ENCODE results near the gene RNFT2. TPM values are rescaled to one million over a fixed set of nuclear protein-coding genes. Genes with fewer than 3 reads are reported as not detected.

Gene RNFT2
- total RNA-seq, 1 experiment from 2014 or later: 29.5 TPM

- H2AFZ ChIP-seq (ENCODE audit: low read length): no peak overlapping the region
- Mint-ChIP-seq H3K4me3 (no peak overlapping the region), H3K27me3 (ENCODE audit: low read depth) (0 out of 2 replicates have a peak, but pooled peaks cover 2% of the 10 kb centered on the region), H3K9me3 (no peaks in the 10 kb centered on the region; a peak in 1 of 5 replicates), H3K27ac (peak overlapping the region in 1 of 3 experiments; percentile 52; a peak in 1 of 7 replicates), H3K4me1 (no peaks in the 10 kb centered on the region), H3K36me3 (ENCODE audit: insufficient read depth in 1 of 3, low read depth in 3 of 3) (peaks cover 0 to 18% (median 12%) of the 10 kb centered on the region in 3 experiments; a peak in 5 of 7 replicates)
- H3K56ac ChIP-seq (ENCODE audit: insufficient read length, low read depth, low read length): no peak overlapping the region
- H3K9me3 ChIP-seq (ENCODE audit: control insufficient read depth, low read depth, low read length): no peaks in the 10 kb centered on the region
- H2BK20ac ChIP-seq (ENCODE audit: low read depth, low read length, poor library complexity, severe bottlenecking): no peak overlapping the region
- H3K4me2 ChIP-seq (ENCODE audit: insufficient read depth, insufficient read length, low read length): no peak overlapping the region
- no peak overlapping the region for H2AK5ac ChIP-seq (ENCODE audit: insufficient read length, low read length)
- TF ChIP-seq CTCF (conservative IDR thresholded peaks at IDR 0.05): no peak
- no peak overlapping the region for H4K8ac ChIP-seq (replicated peaks; ENCODE audit: insufficient read length, low read depth, low read length)
- H3K9ac ChIP-seq (ENCODE audit: extremely low read depth, insufficient read length, low read length): no peak overlapping the region
- H3K14ac ChIP-seq (ENCODE audit: insufficient read depth, low read length): no peak overlapping the region
- no peak overlapping the region for H2BK5ac ChIP-seq (ENCODE audit: insufficient read length, low read length)
- H3K79me2 ChIP-seq (ENCODE audit: insufficient read depth, low read length): no peaks in the 10 kb centered on the region
- H4K91ac ChIP-seq (ENCODE audit: insufficient read length, low read depth, low read length): no peak overlapping the region
- H3K27ac ChIP-seq (ENCODE audit: insufficient read length, low read depth, low read length): no peak overlapping the region
- no peak overlapping the region for H3K23ac ChIP-seq (ENCODE audit: insufficient read length, low read depth, low read length)
- DNase-seq: no peak
- no peaks in the 10 kb centered on the region for H3K23me2 ChIP-seq (ENCODE audit: insufficient read length, low read depth, low read length, poor library complexity, severe bottlenecking)
- no CpG with 5 or more reads among the region's 23 CpGs for WGBS (ENCODE audit: extremely low coverage, insufficient read length, low lambda C conversion rate)
- no peak overlapping the region for H2BK15ac ChIP-seq (ENCODE audit: low read depth, low read length)
- H4K20me1 ChIP-seq (ENCODE audit: control insufficient read depth, insufficient read depth, insufficient read length): no peaks in the 10 kb centered on the region
- no peak overlapping the region for H2BK120ac ChIP-seq (ENCODE audit: low read depth, low read length, poor library complexity, severe bottlenecking)
- H3K4me1 ChIP-seq (ENCODE audit: insufficient read depth, low read length): no peaks in the 10 kb centered on the region
- no peaks in the 10 kb centered on the region for H3K79me1 ChIP-seq (ENCODE audit: insufficient read depth, low read depth, low read length, poor library complexity, severe bottlenecking)
- H3T11ph ChIP-seq (ENCODE audit: low read length): no peak overlapping the region
- H4K5ac ChIP-seq (ENCODE audit: insufficient read length, low read depth, low read length): no peak overlapping the region
- H2BK12ac ChIP-seq (ENCODE audit: insufficient read length, low read depth, low read length): no peak overlapping the region
- no peak overlapping the region for H3K4ac ChIP-seq (ENCODE audit: low read depth, low read length)
- no peak overlapping the region for H3K18ac ChIP-seq (ENCODE audit: insufficient read length, low read depth, low read length)
- no peaks in the 10 kb centered on the region for H3K27me3 ChIP-seq (ENCODE audit: insufficient read depth, low read length)
These were observed 111.1 kb downstream of the RNFT2 start for GRCh38 chr12:116849216-116849615.

All from H9 (cell line).